ENCODE data around the gene SLC9A6. TPM values are rescaled to one million over a fixed set of nuclear protein-coding genes. Genes with fewer than 3 reads are reported as not detected.

The SLC9A6 gene
- total RNA-seq, 1 experiment from 2014 or later = 13.0 TPM

DNA sequence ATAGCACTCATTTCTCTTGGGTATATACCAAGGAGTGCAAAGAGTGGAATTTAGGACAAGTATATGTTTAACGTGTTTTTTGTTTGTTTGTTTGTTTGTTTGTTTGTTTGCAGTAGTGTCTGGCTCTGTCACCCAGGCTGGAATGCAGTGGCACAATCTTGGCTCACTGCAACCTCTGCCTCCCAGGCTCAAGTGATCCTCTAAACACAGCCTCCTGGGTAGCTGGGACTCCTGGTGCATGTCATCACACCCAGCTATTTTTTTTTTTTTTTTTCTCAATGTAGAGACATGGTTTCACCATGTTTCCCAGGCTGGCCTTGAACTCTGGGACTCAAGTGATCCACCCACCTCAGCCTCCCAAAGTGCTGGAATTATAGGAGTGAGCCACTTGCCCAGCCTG lies 50.4 kb downstream of the SLC9A6 start:
- H3K4me1 ChIP-seq (ENCODE audit: insufficient read depth, low read length, poor library complexity, severe bottlenecking) = peaks cover 4% of the 10 kb centered on the region
- H3K27me3 ChIP-seq (replicated peaks; ENCODE audit: insufficient read depth, low read depth, low read length, poor library complexity) = no peaks in the 10 kb centered on the region
- H3K4me3 ChIP-seq (ENCODE audit: low read depth, low read length, poor library complexity, severe bottlenecking) = no peak overlapping the region
- no peak for DNase-seq (ENCODE audit: low spot score)
- H3K27ac ChIP-seq (ENCODE audit: low read depth, low read length, poor library complexity, severe bottlenecking) = no peak overlapping the region
- BruUV-seq (replicated peaks) = no TSS peak
- intact Hi-C loops (cut with micrococcal nuclease; ENCODE audit: unreplicated experiment) = loop anchor here (10.0 kb wide), 1 partner anchor 659 kb away; no protein-coding TSS in a partner anchor
- no peaks in the 10 kb centered on the region for H3K36me3 ChIP-seq (ENCODE audit: insufficient read depth, low read length, poor library complexity, severe bottlenecking)
- ChIA-PET CTCF (no interaction called here), POLR2A (ENCODE audit: low non-redundant PET) (interaction anchor here (0.6 kb wide), 1 partner anchor 23 kb away, joined by 4 read pairs; no protein-coding TSS in a partner anchor)
- H3K9me3 ChIP-seq (ENCODE audit: low read depth, low read length, poor library complexity, severe bottlenecking) = no peaks in the 10 kb centered on the region
- TF ChIP-seq, protein P1, sequence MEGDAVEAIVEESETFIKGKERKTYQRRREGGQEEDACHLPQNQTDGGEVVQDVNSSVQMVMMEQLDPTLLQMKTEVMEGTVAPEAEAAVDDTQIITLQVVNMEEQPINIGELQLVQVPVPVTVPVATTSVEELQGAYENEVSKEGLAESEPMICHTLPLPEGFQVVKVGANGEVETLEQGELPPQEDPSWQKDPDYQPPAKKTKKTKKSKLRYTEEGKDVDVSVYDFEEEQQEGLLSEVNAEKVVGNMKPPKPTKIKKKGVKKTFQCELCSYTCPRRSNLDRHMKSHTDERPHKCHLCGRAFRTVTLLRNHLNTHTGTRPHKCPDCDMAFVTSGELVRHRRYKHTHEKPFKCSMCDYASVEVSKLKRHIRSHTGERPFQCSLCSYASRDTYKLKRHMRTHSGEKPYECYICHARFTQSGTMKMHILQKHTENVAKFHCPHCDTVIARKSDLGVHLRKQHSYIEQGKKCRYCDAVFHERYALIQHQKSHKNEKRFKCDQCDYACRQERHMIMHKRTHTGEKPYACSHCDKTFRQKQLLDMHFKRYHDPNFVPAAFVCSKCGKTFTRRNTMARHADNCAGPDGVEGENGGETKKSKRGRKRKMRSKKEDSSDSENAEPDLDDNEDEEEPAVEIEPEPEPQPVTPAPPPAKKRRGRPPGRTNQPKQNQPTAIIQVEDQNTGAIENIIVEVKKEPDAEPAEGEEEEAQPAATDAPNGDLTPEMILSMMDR (conservative IDR thresholded peaks at IDR 0.05; ENCODE audit: low read depth, low read length) = no peak
- TF ChIP-seq EZH2 (IDR thresholded peaks at IDR 0.05; ENCODE audit: borderline replicate concordance, low read depth, low read length, poor library complexity, severe bottlenecking) = no peak

DNA sequence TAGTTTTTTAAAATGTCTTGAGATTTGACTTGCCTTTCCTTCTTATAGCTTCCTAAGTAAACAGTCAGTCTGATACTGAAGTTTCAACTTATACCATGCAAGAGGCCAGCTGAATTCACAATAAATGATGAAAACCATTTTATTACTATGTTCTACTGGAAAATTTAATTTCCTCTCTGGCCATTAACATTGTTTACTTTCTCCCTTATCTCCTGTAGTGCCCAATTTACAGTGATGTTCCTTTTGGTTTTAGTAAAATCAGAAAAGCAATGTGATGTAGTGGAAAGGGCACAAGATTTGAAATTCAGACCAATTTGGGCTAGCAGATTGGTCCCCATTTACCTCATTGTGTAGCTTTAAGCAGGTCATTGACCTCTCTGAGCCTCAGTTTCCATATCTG lies 54.2 kb downstream of the SLC9A6 start:
- no TSS peak for BruUV-seq (replicated peaks)
- H3K36me3 ChIP-seq (ENCODE audit: insufficient read depth, low read length, poor library complexity, severe bottlenecking) = no peaks in the 10 kb centered on the region
- ChIA-PET POLR2A (ENCODE audit: low non-redundant PET) (no interaction called here), CTCF (no interaction called here)
- DNase-seq (ENCODE audit: low spot score) = no peak
- no peaks in the 10 kb centered on the region for H3K27me3 ChIP-seq (replicated peaks; ENCODE audit: insufficient read depth, low read depth, low read length, poor library complexity)
- H3K9me3 ChIP-seq (ENCODE audit: low read depth, low read length, poor library complexity, severe bottlenecking) = no peaks in the 10 kb centered on the region
- no peak overlapping the region for H3K27ac ChIP-seq (ENCODE audit: low read depth, low read length, poor library complexity, severe bottlenecking)
- TF ChIP-seq EZH2 (IDR thresholded peaks at IDR 0.05; ENCODE audit: borderline replicate concordance, low read depth, low read length, poor library complexity, severe bottlenecking) = no peak
- TF ChIP-seq, protein P1 (conservative IDR thresholded peaks at IDR 0.05; ENCODE audit: low read depth, low read length) = no peak
- intact Hi-C loops (cut with micrococcal nuclease; ENCODE audit: unreplicated experiment) = loop anchor here (10.0 kb wide), 1 partner anchor 655 kb away; no protein-coding TSS in a partner anchor
- H3K4me3 ChIP-seq (ENCODE audit: low read depth, low read length, poor library complexity, severe bottlenecking) = no peak overlapping the region
- peaks cover 4% of the 10 kb centered on the region for H3K4me1 ChIP-seq (ENCODE audit: insufficient read depth, low read length, poor library complexity, severe bottlenecking)

DNA sequence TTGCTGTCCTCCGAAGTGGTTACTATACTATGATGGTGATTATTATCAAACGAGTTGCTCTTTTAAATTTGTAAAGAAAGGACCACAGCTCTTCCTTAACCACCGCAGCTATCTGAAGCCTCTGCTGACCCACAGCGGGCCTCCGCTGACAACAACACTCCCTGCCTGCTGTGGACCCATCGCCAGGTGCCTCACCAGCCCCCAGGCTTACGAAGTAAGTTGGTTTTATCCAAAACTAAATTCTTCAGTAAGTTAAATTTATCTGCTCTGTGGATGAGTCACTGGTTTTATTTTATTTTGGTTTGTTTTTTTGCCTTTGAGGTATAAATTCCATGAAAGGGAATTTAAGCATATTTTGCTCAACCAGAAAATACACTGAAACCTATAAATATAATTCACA lies 54.7 kb downstream of the SLC9A6 start:
- Histone ChIP-seq H3K27ac (ENCODE audit: low read depth, low read length, poor library complexity, severe bottlenecking) (no peak overlapping the region), H3K36me3 (ENCODE audit: insufficient read depth, low read length, poor library complexity, severe bottlenecking) (no peaks in the 10 kb centered on the region), H3K4me3 (ENCODE audit: low read depth, low read length, poor library complexity, severe bottlenecking) (no peak overlapping the region), H3K4me1 (ENCODE audit: insufficient read depth, low read length, poor library complexity, severe bottlenecking) (peaks cover 4% of the 10 kb centered on the region), H3K9me3 (ENCODE audit: low read depth, low read length, poor library complexity, severe bottlenecking) (no peaks in the 10 kb centered on the region), H3K27me3 (replicated peaks; ENCODE audit: insufficient read depth, low read depth, low read length, poor library complexity) (no peaks in the 10 kb centered on the region)
- BruUV-seq (replicated peaks) = no TSS peak
- CTCF ChIA-PET = no interaction called here
- no peak for DNase-seq (ENCODE audit: low spot score)
- POLR2A ChIA-PET (ENCODE audit: low non-redundant PET) = no interaction called here
- intact Hi-C loops (cut with micrococcal nuclease; ENCODE audit: unreplicated experiment) = loop anchor here (10.0 kb wide), 1 partner anchor 655 kb away; no protein-coding TSS in a partner anchor
- no peak for TF ChIP-seq EZH2 (IDR thresholded peaks at IDR 0.05; ENCODE audit: borderline replicate concordance, low read depth, low read length, poor library complexity, severe bottlenecking)
- TF ChIP-seq, protein P1 (conservative IDR thresholded peaks at IDR 0.05; ENCODE audit: low read depth, low read length) = no peak

Data from A673 (cell line).